SU-DHL-6 (cell line): ENCODE measurements around the gene CLCN6.

ENCODE experiments used
- H2AFZ ChIP-seq: fragments of 200-600 bp; sonication (generic); 2 replicates; pipeline ENCODE4 v1.6.1; 2014; ENCODE audit warnings: low read depth, mild to moderate bottlenecking, moderate library complexity, mixed read lengths, antibody characterized with exemption, low read length; ENCODE audit not compliant: severe bottlenecking
- H3F3A ChIP-seq: fragments of 200-600 bp; shearing (Covaris generic); 2 replicates; pipeline ENCODE4 v1.6.0; 2016; ENCODE audit warnings: antibody characterized with exemption, mild to moderate bottlenecking; ENCODE audit not compliant: insufficient read depth
- H3K27ac ChIP-seq: fragments of 200-600 bp; sonication (generic); 2 replicates; pipeline ENCODE4 v1.5.1; 2016; ENCODE audit warnings: low read depth, mild to moderate bottlenecking, low read length, moderate library complexity, mixed read lengths
- H3K27me3 ChIP-seq: fragments of 200-600 bp; sonication (generic), shearing (Covaris generic); 2 replicates; pipeline ENCODE4 v1.6.0; 2014; ENCODE audit warnings: mild to moderate bottlenecking, low read length
- H3K36me3 ChIP-seq: fragments of 200-600 bp; sonication (generic); 2 replicates; pipeline ENCODE4 v1.6.1; 2014; ENCODE audit warnings: mild to moderate bottlenecking, low read length, mixed read lengths
- H3K4me2 ChIP-seq: fragments of 300-600, 200-600 bp; shearing (Covaris generic), sonication (generic); 2 replicates; pipeline ENCODE4 v1.6.0; 2014; ENCODE audit warnings: low read length, low read depth, mild to moderate bottlenecking; ENCODE audit not compliant: poor library complexity, severe bottlenecking
- H3K4me3 ChIP-seq: fragments of 200-600 bp; sonication (generic); 2 replicates; pipeline ENCODE4 v1.5.1; 2014; ENCODE audit warnings: antibody characterized with exemption, low read length, mild to moderate bottlenecking, mixed read lengths; ENCODE audit not compliant: insufficient read depth, poor library complexity, severe bottlenecking
- H3K79me2 ChIP-seq: fragments of 200-600 bp; sonication (generic); 2 replicates; pipeline ENCODE4 v1.6.1; 2014; ENCODE audit warnings: mild to moderate bottlenecking, low read length, moderate library complexity; ENCODE audit not compliant: insufficient read depth
- H3K9ac ChIP-seq: fragments of 200-600 bp; sonication (generic); 2 replicates; pipeline ENCODE4 v1.7.0; 2014; ENCODE audit warnings: mild to moderate bottlenecking, low read length
- H3K9me2 ChIP-seq: fragments of 200-600 bp; sonication (generic); replicated peaks from 2 replicates; pipeline ENCODE4 v1.6.1; 2014; ENCODE audit warnings: low read length; ENCODE audit not compliant: insufficient read depth
- H3K9me3 ChIP-seq: fragments of 200-600 bp; sonication (generic); 2 replicates; pipeline ENCODE4 v1.6.1; 2014; ENCODE audit warnings: low read length, mixed read lengths; ENCODE audit not compliant: insufficient read depth
- H4K20me1 ChIP-seq: fragments of 200-600 bp; sonication (generic); 2 replicates; pipeline ENCODE4 v1.6.1; 2014; ENCODE audit warnings: low read depth, mild to moderate bottlenecking, antibody characterized with exemption, low read length, moderate library complexity, mixed read lengths
- EZH2phosphoT487 ChIP-seq: fragments of 200-600 bp; sonication (generic), shearing (Covaris generic); conservative IDR thresholded peaks from 2 replicates; pipeline ENCODE4 v1.6.1; 2018; ENCODE audit warnings: mild to moderate bottlenecking, antibody characterized with exemption, low read length, moderate library complexity, mixed read lengths
- TF ChIP-seq, protein P1 (sequence below): fragments of 200-600 bp; sonication (generic); IDR thresholded peaks from one replicate; pipeline ENCODE4 v1.5.1; 2017; ENCODE audit warnings: antibody characterized with exemption, mild to moderate bottlenecking, low read length, moderate library complexity; ENCODE audit not compliant: insufficient read depth, poor library complexity, severe bottlenecking

The CLCN6 gene

DNA sequence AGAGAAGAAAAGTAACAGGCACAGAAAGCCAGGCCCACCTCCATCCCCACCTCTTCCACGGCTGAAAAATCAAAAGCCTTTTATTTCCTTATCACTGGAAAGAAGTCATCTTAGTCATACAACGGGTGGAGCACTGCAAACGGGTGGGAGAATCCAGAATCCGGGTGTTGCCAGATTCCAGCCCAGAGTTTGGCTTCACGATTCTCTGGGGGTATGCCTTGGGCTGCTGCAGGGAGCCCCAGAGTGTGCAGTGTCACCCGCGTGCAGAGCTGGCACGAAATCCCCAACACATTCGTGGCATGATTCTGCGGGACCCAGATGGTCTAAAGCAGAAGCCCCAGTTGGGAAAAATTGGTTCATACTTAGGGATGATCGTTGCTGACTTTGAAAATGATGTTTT, 44.2 kb downstream of the CLCN6 start:
- TF ChIP-seq, protein P1, sequence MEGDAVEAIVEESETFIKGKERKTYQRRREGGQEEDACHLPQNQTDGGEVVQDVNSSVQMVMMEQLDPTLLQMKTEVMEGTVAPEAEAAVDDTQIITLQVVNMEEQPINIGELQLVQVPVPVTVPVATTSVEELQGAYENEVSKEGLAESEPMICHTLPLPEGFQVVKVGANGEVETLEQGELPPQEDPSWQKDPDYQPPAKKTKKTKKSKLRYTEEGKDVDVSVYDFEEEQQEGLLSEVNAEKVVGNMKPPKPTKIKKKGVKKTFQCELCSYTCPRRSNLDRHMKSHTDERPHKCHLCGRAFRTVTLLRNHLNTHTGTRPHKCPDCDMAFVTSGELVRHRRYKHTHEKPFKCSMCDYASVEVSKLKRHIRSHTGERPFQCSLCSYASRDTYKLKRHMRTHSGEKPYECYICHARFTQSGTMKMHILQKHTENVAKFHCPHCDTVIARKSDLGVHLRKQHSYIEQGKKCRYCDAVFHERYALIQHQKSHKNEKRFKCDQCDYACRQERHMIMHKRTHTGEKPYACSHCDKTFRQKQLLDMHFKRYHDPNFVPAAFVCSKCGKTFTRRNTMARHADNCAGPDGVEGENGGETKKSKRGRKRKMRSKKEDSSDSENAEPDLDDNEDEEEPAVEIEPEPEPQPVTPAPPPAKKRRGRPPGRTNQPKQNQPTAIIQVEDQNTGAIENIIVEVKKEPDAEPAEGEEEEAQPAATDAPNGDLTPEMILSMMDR, result no peak
- no peak for TF ChIP-seq EZH2phosphoT487
- no peak overlapping the region for H3K4me2 ChIP-seq
- H2AFZ ChIP-seq, result no peak overlapping the region
- H3K9me3 ChIP-seq, result no peaks in the 10 kb centered on the region
- no peaks in the 10 kb centered on the region for H3F3A ChIP-seq
- H3K4me3 ChIP-seq, result no peak overlapping the region
- H3K9me2 ChIP-seq, result no peaks in the 10 kb centered on the region
- H3K79me2 ChIP-seq, result no peaks in the 10 kb centered on the region
- H3K9ac ChIP-seq, result no peak overlapping the region
- no peaks in the 10 kb centered on the region for H3K27me3 ChIP-seq
- H3K27ac ChIP-seq, result no peak overlapping the region
- H3K36me3 ChIP-seq, result no peaks in the 10 kb centered on the region
- H4K20me1 ChIP-seq, result no peaks in the 10 kb centered on the region; the same call in 1 of the 2 replicates

DNA sequence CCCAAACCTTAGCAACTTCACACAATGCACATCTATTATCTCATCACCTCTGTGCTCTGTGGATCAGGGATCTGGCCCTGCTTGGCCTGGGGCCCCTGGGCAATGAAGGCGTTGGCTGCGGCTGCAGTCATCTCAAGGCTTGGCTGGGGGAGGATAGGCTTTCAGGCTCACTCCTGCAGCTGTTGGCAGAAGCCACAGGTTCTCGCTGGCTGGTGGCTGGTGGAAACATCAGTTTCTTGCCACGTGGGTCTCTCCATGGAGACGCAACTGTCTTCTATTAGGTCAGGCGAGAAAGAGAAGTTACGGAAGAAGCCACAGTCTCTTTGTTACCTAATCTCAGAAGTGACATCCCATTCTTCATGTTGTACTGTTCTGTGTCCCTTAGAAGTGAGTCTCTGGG, 45.2 kb downstream of the CLCN6 start:
- Histone ChIP-seq H3K79me2 (no peaks in the 10 kb centered on the region), H4K20me1 (no peaks in the 10 kb centered on the region; the same call in 1 of the 2 replicates)

DNA sequence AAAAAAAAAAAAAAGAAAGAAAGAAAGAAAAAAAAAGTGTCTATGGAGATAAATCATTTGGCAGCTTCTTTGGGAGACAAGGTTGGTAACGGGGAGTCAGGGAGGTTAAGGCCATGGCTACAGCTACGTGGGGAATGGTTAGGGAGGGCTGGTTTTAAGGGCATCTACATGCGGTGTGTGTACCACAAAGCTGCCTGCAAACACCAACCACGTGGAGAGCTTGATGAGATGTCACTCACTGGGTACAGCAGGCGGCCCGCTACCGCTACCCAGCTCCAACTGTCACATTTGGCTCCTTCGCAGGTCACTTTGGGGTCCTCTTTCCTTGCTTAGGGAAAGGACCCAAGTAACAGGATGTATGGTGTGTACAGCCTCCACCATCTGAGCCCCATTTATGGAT, 48.5 kb downstream of the CLCN6 start:
- no peak overlapping the region for H3K9ac ChIP-seq
- H2AFZ ChIP-seq, result no peak overlapping the region
- no peaks in the 10 kb centered on the region for H3K36me3 ChIP-seq
- no peaks in the 10 kb centered on the region for H3K27me3 ChIP-seq
- no peak for TF ChIP-seq EZH2phosphoT487
- TF ChIP-seq, protein P1, result no peak
- H4K20me1 ChIP-seq, result no peaks in the 10 kb centered on the region
- H3K79me2 ChIP-seq, result no peaks in the 10 kb centered on the region
- H3K4me3 ChIP-seq, result no peak overlapping the region
- no peaks in the 10 kb centered on the region for H3F3A ChIP-seq
- no peaks in the 10 kb centered on the region for H3K9me3 ChIP-seq
- no peak overlapping the region for H3K27ac ChIP-seq
- no peak overlapping the region for H3K4me2 ChIP-seq
- H3K9me2 ChIP-seq, result no peaks in the 10 kb centered on the region

More for the DNA sequence above, 45.2 kb downstream of the CLCN6 start:
- no peaks in the 10 kb centered on the region for H3K9me2 ChIP-seq
- no peaks in the 10 kb centered on the region for H3K27me3 ChIP-seq
- TF ChIP-seq EZH2phosphoT487, result no peak
- TF ChIP-seq, protein P1, result no peak
- H3K9ac ChIP-seq, result no peak overlapping the region
- no peaks in the 10 kb centered on the region for H3F3A ChIP-seq
- no peaks in the 10 kb centered on the region for H3K9me3 ChIP-seq
- no peak overlapping the region for H3K27ac ChIP-seq
- H3K4me3 ChIP-seq, result no peak overlapping the region
- H2AFZ ChIP-seq, result no peak overlapping the region
- no peaks in the 10 kb centered on the region for H3K36me3 ChIP-seq
- no peak overlapping the region for H3K4me2 ChIP-seq

DNA sequence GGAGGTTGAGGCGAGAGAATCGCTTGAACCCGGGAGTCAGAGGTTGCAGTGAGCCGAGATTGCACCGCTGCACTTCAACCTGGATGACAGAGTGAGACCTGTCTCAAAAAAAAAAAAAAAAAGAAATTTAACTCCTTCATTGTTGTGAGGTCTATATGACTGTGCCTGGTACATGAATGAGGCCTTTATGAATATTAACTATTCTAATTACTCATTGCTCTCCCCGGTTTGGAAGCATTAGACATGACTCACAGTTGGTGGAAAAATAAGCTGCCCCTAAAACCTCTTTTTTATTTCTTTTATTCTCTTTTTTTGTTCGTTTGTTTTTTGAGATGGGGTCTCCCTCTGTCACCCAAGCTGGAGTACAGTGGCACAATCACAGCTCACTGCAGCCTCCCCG, 49.4 kb downstream of the CLCN6 start:
- H3K4me3 ChIP-seq, result no peak overlapping the region
- H2AFZ ChIP-seq, result no peak overlapping the region
- no peak overlapping the region for H3K4me2 ChIP-seq
- no peaks in the 10 kb centered on the region for H3F3A ChIP-seq
- no peak overlapping the region for H3K9ac ChIP-seq
- H3K79me2 ChIP-seq, result no peaks in the 10 kb centered on the region
- no peak overlapping the region for H3K27ac ChIP-seq
- no peaks in the 10 kb centered on the region for H4K20me1 ChIP-seq
- no peak for TF ChIP-seq EZH2phosphoT487
- TF ChIP-seq, protein P1, result no peak
- H3K27me3 ChIP-seq, result no peaks in the 10 kb centered on the region
- no peaks in the 10 kb centered on the region for H3K9me2 ChIP-seq
- H3K9me3 ChIP-seq, result no peaks in the 10 kb centered on the region
- H3K36me3 ChIP-seq, result no peaks in the 10 kb centered on the region
